Airway epithelial cell (primary cell): ENCODE measurements around the gene CLIC5. TPM values are rescaled to one million over a fixed set of nuclear protein-coding genes. Genes with fewer than 3 reads are reported as not detected.

Experiments
- total RNA-seq: library from RNA; depleted of rRNA; stranded (reverse); fragments of >200 nt; gene quantifications from 2 replicates; pipeline ENCODE4 v1.2.3, GENCODE V29; 2015

CLIC5 gene
- not detected in 2 replicates for total RNA-seq

DNA sequence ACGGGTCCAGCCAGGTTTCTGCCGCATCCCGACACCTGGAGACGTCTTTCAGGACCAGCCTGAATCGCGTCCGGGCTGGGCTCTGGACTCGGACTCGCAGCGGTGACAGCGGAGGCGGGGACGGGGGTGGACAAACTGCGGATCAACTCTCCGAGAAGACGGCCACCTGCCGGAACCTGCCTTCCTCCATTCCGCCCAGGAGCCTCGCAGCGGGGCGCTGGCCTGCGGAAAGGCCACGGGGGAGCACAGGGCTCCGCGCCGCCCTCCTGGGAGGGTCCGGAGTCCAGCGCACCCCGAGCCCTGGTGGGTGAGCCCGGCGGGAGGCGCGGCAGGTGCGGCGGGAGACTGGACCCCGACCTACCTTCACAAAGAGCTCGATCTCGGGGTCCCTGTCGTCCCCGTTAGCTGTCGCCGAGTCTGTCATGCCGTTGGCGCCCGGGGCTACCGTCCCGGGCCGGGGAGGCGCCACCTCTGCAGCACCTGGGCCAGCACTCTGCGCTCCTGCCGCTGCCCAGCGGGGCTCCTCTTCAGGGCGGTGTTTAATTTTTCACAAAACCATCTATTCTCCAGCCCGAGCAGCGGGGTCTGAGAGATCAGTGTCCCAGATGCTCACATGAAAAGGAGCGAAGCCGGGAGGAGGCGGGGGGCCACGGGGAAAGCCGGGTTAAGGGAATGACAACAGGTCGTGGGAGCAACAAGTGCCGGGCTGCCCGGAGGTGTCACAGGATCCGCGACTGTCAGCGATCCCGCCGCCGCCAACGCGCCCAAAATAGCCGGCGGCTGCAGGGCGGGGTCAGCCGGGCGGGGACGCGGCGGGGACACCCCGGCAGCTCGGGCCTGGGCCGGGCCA is at the start of gene CLIC5:
TSS of gene CLIC5 (minus strand) at position 742 of the 850 bp plus-strand sequence. CDS start at position 424, 318 bp downstream.

Other genes with a start within 250 kb of the CLIC5 start
- gene ENPP4, start 114.1 kb upstream of the CLIC5 start, total RNA-seq = 0.28 and 0.56 TPM in 2 replicates
- 0.74 and 0.92 TPM in 2 replicates for gene ENPP5, start 155.1 kb upstream of the CLIC5 start, total RNA-seq